Hematopoietic multipotent progenitor cell treated with erythropoietin and hydrocortisone succinate and interleukin-3 and kit ligand, for 4 days (in vitro differentiated cells): Measurements from ENCODE around the gene SKIL.
A peak's percentile ranks its signal among the peaks of the same experiment; 100 is the strongest.

Experiments
- DNase-seq: peaks from one replicate; pipeline ENCODE4 v3.0.0-alpha.2; 2015

SKIL gene

GRCh38 chr3:170352936-170353335 is 4.6 kb upstream of the SKIL start:
- DNase-seq = peak; percentile 60

- no peak for DNase-seq
These were observed 4.0 kb upstream of the SKIL start for GRCh38 chr3:170353485-170353884.

GRCh38 chr3:170354760-170355159 is 2.8 kb upstream of the SKIL start:
- no peak for DNase-seq

- DNase-seq = peak; percentile 73
These were observed 1.5 kb upstream of the SKIL start for GRCh38 chr3:170355738-170356595.

- DNase-seq = peak; percentile 92
These were observed 829 bp upstream of the SKIL start for GRCh38 chr3:170356596-170357175.

- peak; percentile 77 for DNase-seq
These were observed 811 bp downstream of the SKIL start for GRCh38 chr3:170358042-170359010.

GRCh38 chr3:170359178-170359704 is 1.7 kb downstream of the SKIL start:
- DNase-seq = no peak

GRCh38 chr3:170360466-170360865 is 3.0 kb downstream of the SKIL start:
- DNase-seq = no peak

GRCh38 chr3:170360916-170361315 is 3.4 kb downstream of the SKIL start:
- DNase-seq = peak; percentile 29

GRCh38 chr3:170361711-170362110 is 4.2 kb downstream of the SKIL start:
- no peak for DNase-seq

- no peak for DNase-seq
These were observed 6.0 kb downstream of the SKIL start for GRCh38 chr3:170363471-170363994.

- no peak for DNase-seq
These were observed 7.5 kb downstream of the SKIL start for GRCh38 chr3:170364965-170365364.

- no peak for DNase-seq
These were observed 10.3 kb downstream of the SKIL start for GRCh38 chr3:170367797-170368196.

- peak; percentile 53 for DNase-seq
These were observed 11.4 kb downstream of the SKIL start for GRCh38 chr3:170368921-170369320.

GRCh38 chr3:170372190-170372879 is 14.8 kb downstream of the SKIL start:
- DNase-seq = no peak

- DNase-seq = no peak
These were observed 26.1 kb downstream of the SKIL start for GRCh38 chr3:170383567-170383966.

- no peak for DNase-seq
These were observed 29.0 kb downstream of the SKIL start for GRCh38 chr3:170386468-170386867.

GRCh38 chr3:170387950-170388349 is 30.4 kb downstream of the SKIL start:
- DNase-seq = peak; percentile 17

- no peak for DNase-seq
These were observed 33.6 kb downstream of the SKIL start for GRCh38 chr3:170391108-170391507.

- no peak for DNase-seq
These were observed 40.2 kb downstream of the SKIL start for GRCh38 chr3:170397685-170398084.

- DNase-seq = no peak
These were observed 47.6 kb downstream of the SKIL start for GRCh38 chr3:170405101-170405500.

- peak; percentile 73 for DNase-seq
These were observed 53.0 kb downstream of the SKIL start for GRCh38 chr3:170410428-170411029.
